Bone marrow (tissue), 2 donors: ENCODE data around the gene CD163L1.

Experiments
- DNase-seq, 2 donors: peaks; one replicate each; lab custom pipeline; 2025; lab: John Stamatoyannopoulos, UW

The CD163L1 gene

DNA sequence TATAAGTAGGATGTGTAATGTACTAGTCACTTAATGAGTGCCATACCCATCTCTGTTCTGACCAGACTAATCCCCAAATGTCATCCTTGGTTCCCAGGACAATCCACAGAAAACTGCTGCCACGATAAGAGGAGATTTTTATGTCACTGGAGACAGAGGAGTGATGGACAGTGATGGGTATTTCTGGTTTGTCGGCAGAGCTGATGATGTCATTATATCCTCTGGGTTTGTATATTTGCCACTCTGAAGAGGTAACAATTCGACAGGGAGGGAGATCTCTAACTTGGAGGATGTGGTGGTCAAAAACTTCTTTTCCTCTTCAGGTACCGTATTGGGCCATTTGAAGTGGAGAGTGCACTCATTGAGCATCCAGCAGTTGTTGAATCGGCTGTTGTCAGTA is 119.8 kb downstream of the CD163L1 start:
- no peak for DNase-seq

GRCh38 chr12:7322599-7322998 is 121.4 kb downstream of the CD163L1 start:
- no peak for DNase-seq

- no peak for DNase-seq
Observed at GRCh38 chr12:7321624-7322023, 122.3 kb downstream of the CD163L1 start.

- no peak for DNase-seq
Observed at GRCh38 chr12:7319930-7320329, 124.0 kb downstream of the CD163L1 start.

GRCh38 chr12:7310070-7310469 is 133.9 kb downstream of the CD163L1 start:
- DNase-seq, result no peak
